K562 (cell line): ENCODE results near the gene GFRA3. TPM values are rescaled to one million over a fixed set of nuclear protein-coding genes. Genes with fewer than 3 reads are reported as not detected.

Source experiments
- CHD4 ChIP-seq: fragments of 200-600 bp; sonication (generic); IDR thresholded peaks from 3 replicates; pipeline ENCODE4 v1.6.1; 2012; ENCODE audit warnings: low read depth, mild to moderate bottlenecking, mixed read lengths, low read length, inconsistent platforms; ENCODE audit not compliant: insufficient read depth, insufficient replicate concordance, poor library complexity, severe bottlenecking
- CHD7 ChIP-seq: fragments of 200-600 bp; sonication (generic); IDR thresholded peaks from one replicate; pipeline ENCODE4 v1.6.1; 2012; ENCODE audit warnings: mild to moderate bottlenecking, low read depth, low read length, inconsistent platforms
- DPF2 ChIP-seq: fragments of 450-650 bp; IDR thresholded peaks from 2 replicates; pipeline ENCODE4 v1.6.1; 2016
- NEUROD1 ChIP-seq: fragments of 150-350 bp; IDR thresholded peaks from 2 replicates; pipeline ENCODE4 v1.6.1; 2014; ENCODE audit warnings: borderline replicate concordance, low read length, low read depth; ENCODE audit not compliant: partially characterized antibody
- SREBF1 ChIP-seq: fragments of 150-350 bp; IDR thresholded peaks from 2 replicates; pipeline ENCODE4 v1.6.1; 2014; ENCODE audit warnings: antibody characterized with exemption, low read depth, low read length, borderline replicate concordance
- TCF15 ChIP-seq: fragments of 250-450 bp; sonication (Bioruptor Pico); IDR thresholded peaks from 2 replicates; pipeline ENCODE4 v1.8.0; 2022; ENCODE audit warnings: moderate library complexity, mild to moderate bottlenecking, inconsistent platforms
- THAP12 ChIP-seq: fragments of 250-450 bp; sonication (Bioruptor Pico); IDR thresholded peaks from 2 replicates; pipeline ENCODE4 v1.9.0; 2021; ENCODE audit warnings: mild to moderate bottlenecking, inconsistent platforms
- TOE1 ChIP-seq, 2 experiments: fragments of 450-650 bp in 1 of 2; sonication (generic) in 1 of 2; formaldehyde crosslinking in 1 of 2; IDR thresholded peaks; 2 replicates each; pipeline versions ENCODE4 v1.7.1 to v1.8.0; 2016 to 2022; ENCODE audit warnings: borderline replicate concordance in 2 of 2, mild to moderate bottlenecking in 2 of 2, antibody characterized with exemption in 1 of 2, inconsistent platforms in 1 of 2, low read depth in 1 of 2, missing genetic modification reagents in 1 of 2, moderate library complexity in 1 of 2
- ZNF347 ChIP-seq: fragments of 450-650 bp; formaldehyde crosslinking; IDR thresholded peaks from 2 replicates; pipeline ENCODE4 v1.4.0; 2020; ENCODE audit warnings: low read depth, mild to moderate bottlenecking, moderate library complexity
- polyA plus RNA-seq, 8 experiments: library from polyadenylated mRNA; depleted of rRNA in 4 of 8; stranded (reverse) in 5 of 8; unstranded in 3 of 8; fragments of >200 nt; fragmentation: Nextera tagmentation in 2 of 8; fragmentation: Illumina TruSeq in 1 of 8; extraction: Ambion mirVana in 2 of 8; extraction: Trizol in 1 of 8; gene quantifications; 2 replicates each; pipeline versions ENCODE4 v1.2.1 to v1.2.3, GENCODE V29; 2011 to 2014; ENCODE audit warnings: inconsistent platforms in 1 of 8, missing spikeins in 1 of 8
- total RNA-seq, 7 experiments: library from RNA; depleted of rRNA in 6 of 7; stranded (reverse); fragments of >200 nt in 6 of 7; fragmentation: Illumina TruSeq in 2 of 7; extraction: Trizol in 2 of 7; gene quantifications; 2 replicates each; pipeline versions ENCODE4 v1.2.1 to v1.2.3, GENCODE V29; 2011 to 2021; ENCODE audit warnings: low replicate concordance in 1 of 7

Gene GFRA3
- total and polyA plus RNA-seq, 9 of the 15 experiments (the other 6 are each of a cell fraction or from before 2014, with no cell fraction given), result 0.05 to 0.09 (median 0.08) TPM; not detected in 6

- TF ChIP-seq CHD7, result no peak
- no peak for TF ChIP-seq THAP12 (CRISPR knock-in tag)
- no peak for TF ChIP-seq NEUROD1
- TF ChIP-seq CHD4, result no peak
- TF ChIP-seq TOE1 (IDR thresholded peaks at IDR 0.05; ENCODE audit: borderline replicate concordance), result no peak
- TF ChIP-seq TOE1 (CRISPR knock-in tag; IDR thresholded peaks at IDR 0.05; ENCODE audit: borderline replicate concordance, low read depth), result no peak
- no peak for TF ChIP-seq DPF2
- no peak for TF ChIP-seq ZNF347 (CRISPR knock-in tag)
- no peak for TF ChIP-seq TCF15 (CRISPR knock-in tag)
- TF ChIP-seq SREBF1, result no peak
Observed at GRCh38 chr5:138226910-138227309, 47.5 kb downstream of the GFRA3 start (continued).
